ENCODE results near the gene SMARCAD1. TPM values are rescaled to one million over a fixed set of nuclear protein-coding genes. Genes with fewer than 3 reads are reported as not detected.

SMARCAD1 gene
- polyA plus RNA-seq, 1 donor (not counting 4 experiments of a cell fraction or from before 2014, with no cell fraction given): 27.8 TPM

GRCh38 chr4:94219402-94219801 lies 11.7 kb downstream of the SMARCAD1 start:
- Histone ChIP-seq H4K20me1 (ENCODE audit: control insufficient read depth, extremely low read depth, insufficient read depth, low read length) (no peaks in the 10 kb centered on the region), H3K9me1 (ENCODE audit: control insufficient read depth, extremely low read depth, insufficient read depth, low read length) (no peaks in the 10 kb centered on the region)
- dilution Hi-C loops (cut with MboI; ENCODE audit: extremely low pct_ligation_motif_present, low sequenced_read_pairs): no loop called here

GRCh38 chr4:94221916-94222315 lies 14.3 kb downstream of the SMARCAD1 start:
- Histone ChIP-seq H2AFZ (ENCODE audit: control insufficient read depth, low read length) (no peak overlapping the region), H3K4me1 (ENCODE audit: control insufficient read depth, extremely low read depth, insufficient read depth, low read length) (peaks cover 5% of the 10 kb centered on the region), H3K4me2 (ENCODE audit: control insufficient read depth, extremely low read depth, insufficient read depth, low read depth, low read length) (no peak overlapping the region), H3K9me3 (ENCODE audit: control insufficient read depth, low read depth, low read length) (no peaks in the 10 kb centered on the region), H3K79me2 (ENCODE audit: control insufficient read depth, insufficient read depth, low read length) (peaks cover 42% of the 10 kb centered on the region), H3K27me3 (ENCODE audit: control insufficient read depth, extremely low read depth, insufficient read depth, low read length) (no peaks in the 10 kb centered on the region), H3K4me3 (ENCODE audit: control insufficient read depth in 2 of 3, extremely low read depth in 1 of 3, insufficient read depth in 2 of 3, low read depth in 1 of 3, low read length in 3 of 3) (no peak overlapping the region), H3K9me1 (ENCODE audit: control insufficient read depth, extremely low read depth, insufficient read depth, low read length) (no peaks in the 10 kb centered on the region), H3K27ac (ENCODE audit: control insufficient read depth, insufficient read depth, low read length) (no peak overlapping the region), H4K20me1 (ENCODE audit: control insufficient read depth, extremely low read depth, insufficient read depth, low read length) (no peaks in the 10 kb centered on the region), H3K9ac (ENCODE audit: control insufficient read depth, extremely low read depth, insufficient read depth, low read length) (no peak overlapping the region), H3K36me3 (ENCODE audit: control insufficient read depth in 2 of 2, extremely low read depth in 1 of 2, insufficient read depth in 2 of 2, low read length in 2 of 2) (peaks cover 2 to 11% of the 10 kb centered on the region in 2 experiments)
- dilution Hi-C loops (cut with MboI; ENCODE audit: extremely low pct_ligation_motif_present, low sequenced_read_pairs): no loop called here
- no peak for TF ChIP-seq CTCF (optimal IDR thresholded peaks at IDR 0.05 in 1 of 3, IDR thresholded peaks at IDR 0.05 in 1 of 3, conservative IDR thresholded peaks at IDR 0.05 in 1 of 3; ENCODE audit: extremely low read depth in 1 of 3, insufficient read depth in 2 of 3, low read length in 3 of 3)
- no peak for TF ChIP-seq EZH2 (IDR thresholded peaks at IDR 0.05; ENCODE audit: low read length)
- DNase-seq (ENCODE audit: low read depth, low spot score) (no peak), FAIRE-seq (no peak)

More at GRCh38 chr4:94219402-94219801, 11.7 kb downstream of the SMARCAD1 start:
- Histone ChIP-seq H3K9ac (ENCODE audit: control insufficient read depth, extremely low read depth, insufficient read depth, low read length) (no peak overlapping the region), H3K4me1 (ENCODE audit: control insufficient read depth, extremely low read depth, insufficient read depth, low read length) (peaks cover 5% of the 10 kb centered on the region), H3K79me2 (ENCODE audit: control insufficient read depth, insufficient read depth, low read length) (peaks cover 53% of the 10 kb centered on the region), H3K4me2 (ENCODE audit: control insufficient read depth, extremely low read depth, insufficient read depth, low read depth, low read length) (no peak overlapping the region), H3K27me3 (ENCODE audit: control insufficient read depth, extremely low read depth, insufficient read depth, low read length) (no peaks in the 10 kb centered on the region), H3K36me3 (ENCODE audit: control insufficient read depth in 2 of 2, extremely low read depth in 1 of 2, insufficient read depth in 2 of 2, low read length in 2 of 2) (peaks cover 0 to 6% of the 10 kb centered on the region in 2 experiments), H2AFZ (ENCODE audit: control insufficient read depth, low read length) (no peak overlapping the region), H3K4me3 (ENCODE audit: control insufficient read depth in 2 of 3, extremely low read depth in 1 of 3, insufficient read depth in 2 of 3, low read depth in 1 of 3, low read length in 3 of 3) (no peak overlapping the region), H3K9me3 (ENCODE audit: control insufficient read depth, low read depth, low read length) (no peaks in the 10 kb centered on the region), H3K27ac (ENCODE audit: control insufficient read depth, insufficient read depth, low read length) (no peak overlapping the region)
- no peak for TF ChIP-seq CTCF (optimal IDR thresholded peaks at IDR 0.05 in 1 of 3, IDR thresholded peaks at IDR 0.05 in 1 of 3, conservative IDR thresholded peaks at IDR 0.05 in 1 of 3; ENCODE audit: extremely low read depth in 1 of 3, insufficient read depth in 2 of 3, low read length in 3 of 3)
- TF ChIP-seq EZH2 (IDR thresholded peaks at IDR 0.05; ENCODE audit: low read length): no peak
- DNase-seq (ENCODE audit: low read depth, low spot score) (no peak), FAIRE-seq (no peak)

Data from keratinocyte (primary cell).